Activated T-cell treated with anti-CD3 and anti-CD28 coated beads, Interleukin-2, amount 50 U/mL, for 72 hours (primary cell): ENCODE measurements around the gene RNASET2. TPM values are rescaled to one million over a fixed set of nuclear protein-coding genes. Genes with fewer than 3 reads are reported as not detected.
"Not testable (repeated sequence)": the region's sequence is repeated elsewhere in the genome, so short reads cannot be mapped to it uniquely, and the experiment has no call there.

Source experiments
- ATAC-seq, 2 donors: fragments of 150-1000 bp; cut with Tn5 transposase; replicated peaks in 1 of 2; 2 replicates each; pipeline ENCODE4 v1.10.0; 2021; ENCODE audit warnings: moderate library complexity in 2 of 2, mild to moderate bottlenecking in 1 of 2
- DNase-seq, 2 donors: peaks; one replicate each; pipeline ENCODE4 v3.0.0; 2021 to 2022; ENCODE audit warnings: mixed read lengths in 1 of 2
- H3K27ac Mint-ChIP-seq: one replicate; pipeline ENCODE4 v1.8.0; 2022; ENCODE audit warnings: mild to moderate bottlenecking, moderate library complexity, mixed read lengths
- H3K27me3 Mint-ChIP-seq: one replicate; pipeline ENCODE4 v1.8.0; 2022; ENCODE audit warnings: low read depth, mixed read lengths
- H3K36me3 Mint-ChIP-seq, 2 donors: one replicate each; pipeline ENCODE4 v1.8.0; 2022; ENCODE audit warnings: mixed read lengths in 2 of 2, mild to moderate bottlenecking in 1 of 2; ENCODE audit not compliant: insufficient read depth in 2 of 2
- H3K4me1 Mint-ChIP-seq: one replicate; pipeline ENCODE4 v1.8.0; 2022; ENCODE audit warnings: low read depth, mixed read lengths
- H3K4me3 Mint-ChIP-seq, 2 donors: one replicate each; pipeline ENCODE4 v1.8.0; 2022; ENCODE audit warnings: mild to moderate bottlenecking in 2 of 2, mixed read lengths in 2 of 2, moderate library complexity in 2 of 2
- H3K9me3 Mint-ChIP-seq, 2 donors: one replicate each; pipeline ENCODE4 v1.8.0; 2022; ENCODE audit warnings: mixed read lengths in 2 of 2
- total RNA-seq, 2 donors: library from RNA; stranded (reverse); gene quantifications; one replicate each; pipeline ENCODE4 v1.2.3, GENCODE V29; 2022

The RNASET2 gene
- total RNA-seq, 2 donors from 2014 or later, result 44.3 to 46.3 TPM

DNA sequence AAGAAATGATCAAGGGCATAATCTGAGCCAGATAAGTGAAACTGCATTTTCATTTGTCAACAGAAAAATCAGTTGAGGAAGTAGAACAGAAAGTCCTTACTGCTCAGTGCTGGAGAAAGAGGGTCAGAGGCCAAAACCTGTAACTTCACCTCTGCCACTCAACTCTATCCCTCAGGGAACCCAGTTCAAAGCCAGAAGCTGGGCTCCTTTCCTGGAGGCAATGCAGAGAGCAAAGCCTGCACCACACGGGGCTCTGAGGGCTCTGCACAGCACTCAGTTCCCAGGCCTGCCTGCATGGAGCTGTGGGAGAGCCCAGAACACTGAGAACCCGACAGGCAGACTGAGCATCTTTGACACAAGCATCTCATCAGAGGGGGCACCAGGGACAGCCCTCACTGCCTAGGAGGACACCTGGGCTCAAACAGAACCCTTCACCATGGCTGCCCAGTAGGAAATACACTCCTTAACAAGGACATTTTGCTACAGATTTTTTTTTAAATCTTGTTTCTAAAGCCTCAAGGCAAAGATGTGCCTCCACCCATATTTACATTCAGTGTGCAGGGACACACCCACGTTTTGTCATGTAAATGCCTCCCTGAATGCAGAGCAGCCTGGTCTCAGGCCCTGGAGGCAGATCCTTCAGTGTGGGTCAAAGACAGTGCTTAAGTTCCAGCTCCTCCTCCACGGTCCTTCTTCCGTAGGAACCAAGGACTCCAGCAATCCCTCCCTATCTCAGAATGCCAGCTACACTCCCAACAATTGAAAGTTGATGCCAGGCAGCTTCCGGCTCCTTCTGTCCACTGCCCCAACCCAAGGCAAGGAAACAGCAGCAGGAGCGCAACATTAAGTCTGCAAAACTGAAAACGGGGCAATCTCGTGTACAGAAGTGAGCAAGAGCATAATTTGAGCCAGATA lies 6.6 kb downstream of the RNASET2 start:
- H3K27me3 Mint-ChIP-seq, result no peaks in the 10 kb centered on the region
- DNase-seq (no peak), ATAC-seq (no peak)
- H3K36me3 Mint-ChIP-seq, result peaks cover 3 to 8% of the 10 kb centered on the region in 2 donors
- H3K9me3 Mint-ChIP-seq, result no peaks in the 10 kb centered on the region
- H3K27ac Mint-ChIP-seq, result peak overlapping the region; percentile 87
- H3K4me1 Mint-ChIP-seq, result peaks cover 62% of the 10 kb centered on the region
- peak overlapping the region; percentile 79 to 93 for H3K4me3 Mint-ChIP-seq

DNA sequence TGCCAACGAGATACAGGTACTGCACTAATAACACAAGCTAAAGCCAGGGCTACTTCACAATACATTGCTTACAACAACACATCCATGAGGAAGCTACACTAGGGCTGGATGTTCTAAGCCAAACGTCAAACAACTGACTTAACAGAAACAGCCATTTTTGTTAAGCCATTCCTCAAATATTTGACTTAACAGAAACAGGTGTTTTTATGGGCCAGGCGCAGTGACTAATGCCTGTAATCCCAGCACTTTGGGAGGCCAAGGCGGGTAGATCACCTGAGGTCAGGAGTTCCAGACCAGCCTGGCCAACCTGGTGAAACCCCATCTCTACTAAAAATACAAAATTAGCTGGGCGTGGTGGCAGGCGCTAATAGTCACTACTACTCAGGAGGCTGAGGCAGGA lies 7.6 kb downstream of the RNASET2 start:
- not testable (repeated sequence) for H3K9me3 Mint-ChIP-seq, ATAC-seq, DNase-seq, H3K36me3 Mint-ChIP-seq, H3K27ac Mint-ChIP-seq, H3K27me3 Mint-ChIP-seq, H3K4me3 Mint-ChIP-seq
- H3K4me1 Mint-ChIP-seq, result peaks cover 51% of the 10 kb centered on the region

DNA sequence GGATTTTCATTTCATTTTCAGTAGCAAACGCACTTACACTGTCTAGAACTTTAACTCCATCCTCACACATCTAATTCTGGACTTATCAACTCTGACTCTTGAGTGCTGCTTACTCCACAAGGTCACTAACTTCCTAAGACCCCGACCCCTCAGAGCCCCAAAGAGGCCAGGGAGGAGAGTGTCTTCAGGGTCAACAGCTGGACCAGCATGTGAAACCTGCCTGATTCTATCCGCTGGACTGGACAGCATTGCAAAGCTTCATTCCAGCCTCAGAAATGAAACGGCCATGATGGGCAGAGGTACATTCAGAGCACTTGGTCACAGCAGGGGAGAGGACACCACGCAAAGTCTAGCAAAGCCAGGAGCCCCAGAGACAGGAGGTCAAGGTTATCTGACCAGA lies 9.1 kb downstream of the RNASET2 start:
- Mint-ChIP-seq H3K36me3 (peaks cover 3 to 9% of the 10 kb centered on the region in 2 donors), H3K27ac (no peak overlapping the region), H3K9me3 (no peaks in the 10 kb centered on the region), H3K4me3 (no peak overlapping the region), H3K4me1 (peaks cover 51% of the 10 kb centered on the region), H3K27me3 (no peaks in the 10 kb centered on the region)
- ATAC-seq (no peak), DNase-seq (no peak)

DNA sequence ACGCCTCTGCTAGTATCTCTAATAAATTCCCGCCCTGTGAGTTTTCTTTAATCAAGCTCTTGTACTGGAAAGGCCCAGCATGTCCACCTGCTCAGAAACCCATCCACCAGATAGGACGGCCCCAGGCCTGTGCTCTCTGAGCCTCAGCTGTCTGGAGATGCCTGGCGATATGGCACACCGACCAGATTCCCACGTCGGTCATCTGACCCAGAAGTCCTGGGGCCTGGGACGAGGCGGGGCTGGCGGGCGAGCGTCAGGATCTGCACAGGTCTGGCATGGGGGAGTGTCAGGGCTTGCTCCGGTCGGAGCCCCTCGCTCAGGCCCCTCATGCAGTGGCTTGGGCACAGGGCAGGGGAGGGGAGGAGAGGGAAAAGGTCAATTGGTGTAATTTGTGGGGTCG lies 10.2 kb downstream of the RNASET2 start:
- no peak for ATAC-seq
- peaks cover 3 to 12% of the 10 kb centered on the region in 2 donors for H3K36me3 Mint-ChIP-seq
- H3K4me1 Mint-ChIP-seq, result peaks cover 51% of the 10 kb centered on the region
- H3K27me3 Mint-ChIP-seq, result no peaks in the 10 kb centered on the region
- H3K4me3 Mint-ChIP-seq, result no peak overlapping the region
- H3K9me3 Mint-ChIP-seq, result no peaks in the 10 kb centered on the region
- no peak for DNase-seq
- H3K27ac Mint-ChIP-seq, result no peak overlapping the region

DNA sequence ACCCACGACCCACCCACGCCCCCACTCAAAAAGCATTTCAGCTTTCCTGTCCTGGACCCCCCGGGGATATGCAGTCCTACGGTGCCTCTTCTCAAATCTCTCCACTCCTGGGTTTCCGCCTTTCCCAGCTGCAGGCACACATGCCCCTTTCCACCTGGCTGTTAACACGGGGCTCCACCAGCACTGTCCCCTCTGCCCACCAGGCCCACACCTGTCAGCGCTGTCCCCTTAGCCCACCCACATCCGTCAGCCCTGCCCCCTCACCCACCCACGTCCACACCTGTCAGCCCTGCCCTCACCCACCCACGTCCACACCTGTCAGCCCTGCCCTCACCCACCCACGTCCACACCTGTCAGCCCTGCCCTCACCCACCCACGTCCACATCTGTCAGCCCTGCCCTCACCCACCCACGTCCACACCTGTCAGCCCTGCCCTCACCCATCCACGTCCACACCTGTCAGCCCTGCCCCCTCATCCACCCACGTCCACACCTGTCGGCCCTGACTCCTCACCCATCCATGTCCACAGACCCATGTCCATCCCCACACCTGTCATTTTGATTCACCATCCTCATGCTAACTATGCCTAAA lies 11.6 kb downstream of the RNASET2 start:
- Mint-ChIP-seq H3K9me3 (no peaks in the 10 kb centered on the region), H3K36me3 (peaks cover 6 to 14% of the 10 kb centered on the region in 2 donors), H3K4me1 (peaks cover 44% of the 10 kb centered on the region), H3K27ac (peak overlapping the region; percentile 2), H3K27me3 (no peaks in the 10 kb centered on the region), H3K4me3 (no peak overlapping the region)
- no peak for DNase-seq
- ATAC-seq, result no peak

DNA sequence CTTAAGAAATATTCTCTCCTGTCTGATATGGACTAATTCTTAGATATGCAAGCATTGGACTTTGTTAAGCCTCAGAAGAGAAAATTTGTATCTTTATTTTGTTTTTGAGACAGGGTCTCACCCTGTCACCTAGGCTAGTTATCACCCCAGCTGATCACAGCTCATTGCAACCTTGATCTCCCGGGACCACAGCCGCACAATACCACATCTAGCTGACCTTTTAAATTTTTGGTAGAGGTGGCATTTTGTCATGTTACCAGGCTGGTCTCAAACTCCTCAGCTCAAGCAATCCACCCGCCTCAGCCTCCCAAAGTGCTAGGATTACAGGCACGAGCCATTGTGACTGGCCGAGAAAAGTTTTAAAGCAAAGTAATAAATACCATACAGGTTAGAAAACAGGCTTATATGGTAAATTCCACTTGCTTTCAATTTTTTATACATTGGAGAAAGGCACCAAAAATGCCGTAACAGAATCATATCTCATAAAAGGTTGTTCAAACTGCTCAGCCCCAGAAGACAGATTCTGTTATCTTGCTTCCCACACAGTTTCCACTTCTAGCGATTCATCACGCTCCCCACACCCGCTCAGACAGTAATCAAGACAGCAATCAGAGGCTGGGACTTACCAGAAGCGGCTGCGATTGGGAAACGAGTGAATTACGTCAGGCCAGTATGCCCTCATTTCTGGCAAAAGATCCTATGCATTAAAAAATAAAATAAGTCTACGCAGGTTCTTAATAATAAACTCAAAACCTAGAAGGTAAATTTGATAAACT lies 13.8 kb downstream of the RNASET2 start:
- Mint-ChIP-seq H3K4me1 (peaks cover 37% of the 10 kb centered on the region), H3K27me3 (no peaks in the 10 kb centered on the region), H3K36me3 (peaks cover 6 to 14% of the 10 kb centered on the region in 2 donors), H3K4me3 (peak overlapping the region; percentile 71 to 83), H3K27ac (peak overlapping the region; percentile 96), H3K9me3 (no peaks in the 10 kb centered on the region)
- peak; percentile 76 for DNase-seq
- ATAC-seq, result peak; percentile 93 to 95

DNA sequence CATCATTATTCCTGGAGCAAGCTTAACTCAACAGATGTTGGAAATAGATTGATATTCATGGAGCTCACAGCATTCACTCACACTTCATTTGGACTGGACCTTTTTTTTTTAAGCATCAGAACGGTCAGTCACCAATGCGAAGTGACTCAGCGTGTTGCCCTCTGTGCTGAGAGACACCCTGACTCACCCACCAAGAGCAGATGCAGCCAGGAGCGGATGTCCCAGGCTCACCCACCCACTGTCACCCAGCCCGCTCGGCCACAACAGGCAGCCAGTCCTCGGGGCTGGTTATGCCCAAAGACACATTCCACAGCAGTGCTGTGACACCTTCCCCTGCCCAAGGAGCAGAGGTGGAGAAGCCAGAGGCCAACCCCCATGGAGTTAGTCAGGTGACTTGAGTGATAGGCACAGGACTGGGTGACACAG lies 15.7 kb downstream of the RNASET2 start:
- peak in 1 of 2 donors; percentile 27 for ATAC-seq
- no peak for DNase-seq
- Mint-ChIP-seq H3K4me1 (peaks cover 43% of the 10 kb centered on the region), H3K27ac (no peak overlapping the region), H3K27me3 (no peaks in the 10 kb centered on the region), H3K9me3 (no peaks in the 10 kb centered on the region), H3K36me3 (peaks cover 6 to 13% of the 10 kb centered on the region in 2 donors), H3K4me3 (peak overlapping the region in 1 of 2 donors; percentile 27)

DNA sequence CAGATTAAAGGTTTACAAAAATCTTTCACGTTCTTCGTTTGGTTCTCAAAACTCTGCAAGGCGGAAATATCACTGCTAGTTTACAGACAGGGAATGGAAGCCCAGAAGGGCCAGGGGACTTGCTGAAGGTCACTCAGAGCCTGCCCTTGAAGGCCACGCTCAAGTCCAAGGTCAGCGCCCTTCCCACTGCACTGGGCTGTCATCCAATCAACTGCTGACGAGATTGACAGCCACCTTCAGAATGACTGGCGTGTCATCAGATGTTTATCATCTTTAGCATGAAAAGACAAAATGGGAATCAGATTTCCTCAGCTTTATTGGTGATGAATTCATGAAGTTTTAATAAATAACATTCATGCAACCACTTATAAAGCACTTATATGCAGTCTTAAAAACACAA lies 16.5 kb downstream of the RNASET2 start:
- H3K36me3 Mint-ChIP-seq, result peaks cover 3 to 8% of the 10 kb centered on the region in 2 donors
- ATAC-seq (no peak), DNase-seq (no peak)
- no peak overlapping the region for H3K27ac Mint-ChIP-seq
- H3K4me1 Mint-ChIP-seq, result peaks cover 38% of the 10 kb centered on the region
- no peaks in the 10 kb centered on the region for H3K27me3 Mint-ChIP-seq
- H3K4me3 Mint-ChIP-seq, result no peak overlapping the region
- H3K9me3 Mint-ChIP-seq, result no peaks in the 10 kb centered on the region

DNA sequence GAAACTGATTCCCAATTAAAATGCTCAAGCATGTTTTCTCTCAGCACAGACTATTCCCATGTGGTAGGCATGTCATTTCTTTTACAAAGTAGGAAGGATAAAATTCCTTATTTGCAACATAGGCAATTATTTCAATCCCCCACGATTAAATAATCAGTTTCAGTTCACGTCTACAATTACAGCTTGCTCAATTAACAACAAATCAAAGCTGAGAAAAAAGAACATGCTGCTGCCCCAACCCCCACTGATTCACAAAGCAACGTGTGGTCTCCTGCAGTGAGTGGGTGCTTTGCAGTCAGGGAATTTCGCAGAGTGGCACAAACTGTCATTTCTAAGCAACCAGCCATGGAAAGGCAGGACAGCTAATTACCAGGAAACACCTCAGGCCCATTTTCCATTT lies 17.0 kb downstream of the RNASET2 start:
- Mint-ChIP-seq H3K27me3 (no peaks in the 10 kb centered on the region), H3K4me3 (no peak overlapping the region), H3K9me3 (no peaks in the 10 kb centered on the region), H3K36me3 (peaks cover 4 to 8% of the 10 kb centered on the region in 2 donors), H3K4me1 (peaks cover 38% of the 10 kb centered on the region), H3K27ac (no peak overlapping the region)
- no peak for ATAC-seq
- no peak for DNase-seq

DNA sequence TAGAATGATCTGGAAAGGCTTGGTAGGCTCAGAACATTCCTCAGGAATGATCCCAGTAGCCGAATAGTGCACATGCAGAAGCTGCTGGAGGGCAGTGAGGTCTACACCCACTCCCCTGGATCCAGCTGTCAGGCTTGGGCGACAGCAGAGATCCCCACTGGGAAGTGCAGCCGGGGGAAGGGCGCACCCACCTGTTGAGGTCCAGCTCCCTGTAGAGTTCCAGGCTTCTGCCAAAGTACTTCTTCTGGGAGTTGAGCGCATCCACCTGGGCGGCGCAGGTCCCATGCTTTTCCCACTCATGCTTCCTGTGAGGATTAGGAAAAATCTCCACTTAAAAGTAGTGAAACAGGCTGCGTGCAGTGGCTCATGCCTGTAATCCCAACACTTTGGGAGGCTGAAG lies 17.6 kb downstream of the RNASET2 start:
- H3K36me3 Mint-ChIP-seq, result peaks cover 4 to 8% of the 10 kb centered on the region in 2 donors
- H3K4me1 Mint-ChIP-seq, result peaks cover 38% of the 10 kb centered on the region
- no peaks in the 10 kb centered on the region for H3K27me3 Mint-ChIP-seq
- H3K4me3 Mint-ChIP-seq, result no peak overlapping the region
- ATAC-seq, result no peak
- no peaks in the 10 kb centered on the region for H3K9me3 Mint-ChIP-seq
- no peak overlapping the region for H3K27ac Mint-ChIP-seq
- no peak for DNase-seq

DNA sequence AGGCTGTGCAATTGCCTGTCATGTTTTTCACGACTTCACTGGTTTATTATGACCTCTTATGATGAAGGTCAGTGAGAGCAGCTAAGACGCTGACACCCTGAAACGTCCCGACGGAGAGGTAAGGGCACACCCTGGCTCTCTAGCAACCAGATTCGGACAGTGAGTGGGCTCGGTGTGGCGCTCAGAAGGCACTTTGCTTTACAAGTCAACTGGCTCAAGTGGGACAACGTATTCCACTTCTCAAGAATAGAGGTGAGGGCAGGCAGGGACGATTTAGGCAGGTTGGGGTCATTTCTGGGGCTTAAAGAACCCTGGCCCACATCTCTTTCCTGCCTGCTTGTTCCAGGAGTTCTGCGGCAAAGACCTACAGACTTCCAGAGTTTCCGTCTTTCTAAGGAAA lies 18.2 kb downstream of the RNASET2 start:
- H3K9me3 Mint-ChIP-seq, result no peaks in the 10 kb centered on the region
- no peak overlapping the region for H3K4me3 Mint-ChIP-seq
- peaks cover 33% of the 10 kb centered on the region for H3K4me1 Mint-ChIP-seq
- peaks cover 4 to 6% of the 10 kb centered on the region in 2 donors for H3K36me3 Mint-ChIP-seq
- H3K27ac Mint-ChIP-seq, result no peak overlapping the region
- no peak for ATAC-seq
- H3K27me3 Mint-ChIP-seq, result no peaks in the 10 kb centered on the region
- no peak for DNase-seq

DNA sequence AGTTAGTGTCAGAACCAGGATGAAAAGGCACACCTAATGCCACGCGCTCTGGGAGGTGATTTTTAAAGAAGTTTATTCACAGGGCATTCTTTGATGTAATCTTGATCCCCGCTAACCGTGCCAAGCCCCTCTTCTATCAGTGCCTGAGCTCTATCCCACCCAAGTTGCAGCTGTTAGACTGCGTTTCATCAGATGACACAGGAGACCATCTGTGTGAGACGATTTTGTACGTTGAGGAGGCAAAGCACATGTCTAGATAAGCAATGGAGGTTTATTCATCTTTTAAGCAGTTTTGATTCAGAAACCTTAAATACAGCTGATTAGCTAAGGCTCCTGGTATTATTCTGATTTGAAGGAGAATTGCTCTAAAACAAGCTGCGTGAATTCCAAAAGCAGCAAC lies 18.6 kb downstream of the RNASET2 start:
- DNase-seq (no peak), ATAC-seq (no peak)
- no peak overlapping the region for H3K27ac Mint-ChIP-seq
- no peaks in the 10 kb centered on the region for H3K9me3 Mint-ChIP-seq
- peaks cover 4 to 8% of the 10 kb centered on the region in 2 donors for H3K36me3 Mint-ChIP-seq
- peaks cover 29% of the 10 kb centered on the region for H3K4me1 Mint-ChIP-seq
- no peak overlapping the region for H3K4me3 Mint-ChIP-seq
- no peaks in the 10 kb centered on the region for H3K27me3 Mint-ChIP-seq
